Measurements from ENCODE around the gene JAM3.

The JAM3 gene

DNA sequence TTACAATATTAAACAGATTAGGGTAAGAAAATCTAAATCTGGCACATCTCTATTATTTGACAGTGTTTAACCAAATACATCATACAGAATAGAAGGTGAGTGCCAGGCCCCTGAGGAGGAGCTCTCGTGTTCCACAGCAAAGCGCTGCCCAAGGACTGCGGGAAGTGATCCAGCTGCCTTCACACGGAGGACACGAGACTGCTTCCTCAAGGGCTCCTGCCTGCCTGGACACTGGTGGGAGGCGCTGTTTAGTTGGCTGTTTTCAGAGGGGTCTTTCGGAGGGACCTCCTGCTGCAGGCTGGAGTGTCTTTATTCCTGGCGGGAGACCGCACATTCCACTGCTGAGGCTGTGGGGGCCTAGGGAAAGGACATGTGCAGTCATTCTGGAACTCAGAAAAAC is 83.8 kb downstream of the JAM3 start:
- H3K4me3 ChIP-seq (ENCODE audit: low read depth, low read length): no peak overlapping the region
- TF ChIP-seq CTCF (IDR thresholded peaks at IDR 0.05; ENCODE audit: low read depth, low read length): no peak

DNA sequence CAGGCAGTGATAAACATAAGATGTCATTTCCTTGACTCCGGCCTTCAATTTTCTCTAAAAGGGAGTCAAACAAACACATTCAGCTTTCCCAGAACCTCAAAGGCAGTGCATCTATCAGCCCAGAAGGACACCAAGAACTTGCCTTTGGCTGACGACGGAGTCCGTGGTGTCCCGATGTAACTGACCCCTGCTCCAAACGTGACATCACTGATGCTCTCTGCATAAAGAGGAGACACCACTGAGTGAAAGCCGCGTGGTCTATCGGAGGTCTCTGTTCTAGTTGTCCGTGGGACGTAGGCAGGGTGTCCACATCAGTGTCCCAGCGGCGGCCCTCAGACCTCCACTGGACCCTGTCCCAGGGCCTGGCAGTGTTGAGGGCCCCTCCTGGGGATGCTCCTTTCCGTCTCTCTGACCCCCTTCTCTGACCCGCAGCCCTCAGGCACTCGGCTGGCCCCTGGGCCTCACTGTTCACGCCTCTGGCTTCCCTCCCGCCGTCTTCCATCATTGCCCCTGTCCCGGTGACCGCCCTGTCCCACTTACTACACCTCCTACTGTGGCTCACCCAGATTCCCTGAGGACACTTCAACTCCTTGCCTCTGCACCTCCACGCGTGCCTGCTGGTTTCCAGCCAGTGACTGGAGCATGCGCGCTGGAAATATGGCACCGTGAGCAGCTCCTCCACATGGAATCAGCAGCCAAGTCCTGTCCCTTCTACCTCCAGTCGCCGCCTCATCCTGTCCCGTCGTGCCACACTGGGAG is 84.5 kb downstream of the JAM3 start:
- no peak overlapping the region for H3K4me3 ChIP-seq (ENCODE audit: low read depth, low read length)
- no peak for TF ChIP-seq CTCF (IDR thresholded peaks at IDR 0.05; ENCODE audit: low read depth, low read length)

- no peak overlapping the region for H3K4me3 ChIP-seq (ENCODE audit: low read depth, low read length)
- no peak for TF ChIP-seq CTCF (IDR thresholded peaks at IDR 0.05; ENCODE audit: low read depth, low read length)
These were observed 85.6 kb downstream of the JAM3 start for GRCh38 chr11:134154441-134154840.

DNA sequence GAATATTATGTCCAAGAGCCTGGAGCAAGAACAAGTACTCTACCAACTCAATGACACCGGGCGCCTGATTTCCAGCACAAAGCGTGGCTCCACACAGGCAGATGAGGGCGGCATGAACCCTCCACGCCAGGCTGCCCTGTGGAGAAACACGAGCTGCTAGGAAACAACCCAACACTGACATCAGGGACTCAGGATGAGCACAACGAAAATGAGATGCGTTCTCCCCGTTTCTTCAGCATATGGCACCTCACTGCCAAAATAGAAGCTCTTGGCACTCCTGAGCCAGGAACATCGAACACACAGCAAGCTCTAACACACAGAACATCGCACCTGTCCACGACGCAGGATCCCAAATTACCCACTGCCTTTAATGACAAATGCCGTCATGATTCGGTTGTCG is 86.6 kb downstream of the JAM3 start:
- no peak overlapping the region for H3K4me3 ChIP-seq (ENCODE audit: low read depth, low read length)
- no peak for TF ChIP-seq CTCF (IDR thresholded peaks at IDR 0.05; ENCODE audit: low read depth, low read length)

- no peak for TF ChIP-seq CTCF (IDR thresholded peaks at IDR 0.05; ENCODE audit: low read depth, low read length)
- no peak overlapping the region for H3K4me3 ChIP-seq (ENCODE audit: low read depth, low read length)
These were observed 87.3 kb downstream of the JAM3 start for GRCh38 chr11:134155946-134156865.

GRCh38 chr11:134157451-134157850 is 88.6 kb downstream of the JAM3 start:
- TF ChIP-seq CTCF (IDR thresholded peaks at IDR 0.05; ENCODE audit: low read depth, low read length): no peak

GRCh38 chr11:134158023-134158422 is 89.2 kb downstream of the JAM3 start:
- TF ChIP-seq CTCF (IDR thresholded peaks at IDR 0.05; ENCODE audit: low read depth, low read length): no peak

More at GRCh38 chr11:134157451-134157850, 88.6 kb downstream of the JAM3 start:
- no peak overlapping the region for H3K4me3 ChIP-seq (ENCODE audit: low read depth, low read length)

More at GRCh38 chr11:134158023-134158422, 89.2 kb downstream of the JAM3 start:
- H3K4me3 ChIP-seq (ENCODE audit: low read depth, low read length): no peak overlapping the region

All from WI38 (cell line).